Measurements from ENCODE around the gene ISG20.

GRCh38 chr15:88652456-88653199, 13.8 kb downstream of the ISG20 start:
- no peak for TF ChIP-seq BHLHE40 (IDR thresholded peaks at IDR 0.05; ENCODE audit: borderline replicate concordance)
- no peak for TF ChIP-seq PKNOX1 (IDR thresholded peaks at IDR 0.05)
- TF ChIP-seq FOXK2 (IDR thresholded peaks at IDR 0.05), result no peak
- TF ChIP-seq SP1 (IDR thresholded peaks at IDR 0.05), result no peak
- no peak for TF ChIP-seq SUZ12 (IDR thresholded peaks at IDR 0.05)
- no peak for TF ChIP-seq ARNT (IDR thresholded peaks at IDR 0.05)
- no peak for TF ChIP-seq ZNF384 (IDR thresholded peaks at IDR 0.05)
- TF ChIP-seq HDGF (IDR thresholded peaks at IDR 0.05; ENCODE audit: borderline replicate concordance), result no peak
- no peak for TF ChIP-seq TARDBP (IDR thresholded peaks at IDR 0.05)
